HepG2 (cell line): ENCODE data around the gene ATP8B4.

Experiments
- GLI4 ChIP-seq: sonication (generic); formaldehyde crosslinking; IDR thresholded peaks from 2 replicates; pipeline ENCODE4 v1.5.1; 2020; ENCODE audit warnings: missing genetic modification reagents, mild to moderate bottlenecking, moderate library complexity, borderline replicate concordance
- TAF1 ChIP-seq: sonication (generic); formaldehyde crosslinking; IDR thresholded peaks from 2 replicates; pipeline ENCODE4 v1.4.0; 2020; ENCODE audit warnings: missing genetic modification reagents

DNA sequence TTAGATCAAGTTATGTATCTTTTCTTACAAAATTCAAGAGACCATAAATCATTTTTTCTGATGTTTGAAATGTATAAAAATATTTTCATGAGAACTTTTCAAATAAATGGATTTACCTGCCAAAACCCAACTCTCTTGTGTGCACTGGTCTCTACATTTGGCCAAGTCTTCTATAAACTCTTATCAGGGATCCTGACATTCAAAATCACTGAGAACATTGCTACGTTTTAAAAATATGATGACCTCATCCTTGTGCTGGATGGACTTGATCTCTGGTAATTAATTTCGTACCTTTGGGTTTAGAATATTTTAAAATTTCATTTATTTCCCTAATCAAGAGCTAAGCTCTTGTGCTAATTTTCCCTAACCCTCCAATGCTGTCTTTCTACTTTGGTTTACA is 127.4 kb downstream of the ATP8B4 start:
- TF ChIP-seq TAF1 (CRISPR knock-in tag): no peak
- TF ChIP-seq GLI4 (CRISPR knock-in tag): no peak
